ENCODE measurements around the gene SF3A2.

DNA sequence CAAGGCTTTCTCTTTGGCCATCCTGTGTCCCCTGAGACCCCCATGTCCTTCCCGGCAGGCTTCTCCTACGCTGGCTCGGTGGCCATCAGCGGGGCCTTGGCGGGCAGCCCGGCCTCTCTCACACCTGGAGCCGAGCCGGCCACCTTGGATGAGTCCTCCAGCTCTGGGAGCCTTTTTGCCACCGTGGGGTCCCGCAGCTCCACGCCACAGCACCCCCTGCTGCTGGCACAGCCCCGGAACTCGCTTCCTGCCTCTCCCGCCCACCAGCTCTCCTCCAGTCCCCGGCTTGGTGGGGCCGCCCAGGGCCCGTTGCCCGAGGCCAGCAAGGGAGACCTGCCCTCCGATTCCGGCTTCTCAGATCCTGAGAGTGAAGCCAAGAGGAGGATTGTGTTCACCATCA lies 14.7 kb upstream of the SF3A2 start:
- TF ChIP-seq, protein P1, sequence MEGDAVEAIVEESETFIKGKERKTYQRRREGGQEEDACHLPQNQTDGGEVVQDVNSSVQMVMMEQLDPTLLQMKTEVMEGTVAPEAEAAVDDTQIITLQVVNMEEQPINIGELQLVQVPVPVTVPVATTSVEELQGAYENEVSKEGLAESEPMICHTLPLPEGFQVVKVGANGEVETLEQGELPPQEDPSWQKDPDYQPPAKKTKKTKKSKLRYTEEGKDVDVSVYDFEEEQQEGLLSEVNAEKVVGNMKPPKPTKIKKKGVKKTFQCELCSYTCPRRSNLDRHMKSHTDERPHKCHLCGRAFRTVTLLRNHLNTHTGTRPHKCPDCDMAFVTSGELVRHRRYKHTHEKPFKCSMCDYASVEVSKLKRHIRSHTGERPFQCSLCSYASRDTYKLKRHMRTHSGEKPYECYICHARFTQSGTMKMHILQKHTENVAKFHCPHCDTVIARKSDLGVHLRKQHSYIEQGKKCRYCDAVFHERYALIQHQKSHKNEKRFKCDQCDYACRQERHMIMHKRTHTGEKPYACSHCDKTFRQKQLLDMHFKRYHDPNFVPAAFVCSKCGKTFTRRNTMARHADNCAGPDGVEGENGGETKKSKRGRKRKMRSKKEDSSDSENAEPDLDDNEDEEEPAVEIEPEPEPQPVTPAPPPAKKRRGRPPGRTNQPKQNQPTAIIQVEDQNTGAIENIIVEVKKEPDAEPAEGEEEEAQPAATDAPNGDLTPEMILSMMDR (conservative IDR thresholded peaks at IDR 0.05; ENCODE audit: low read length), result peak; percentile 57; the same call in 1 of the 2 replicates
- no peak for TF ChIP-seq EZH2phosphoT487 (IDR thresholded peaks at IDR 0.05; ENCODE audit: borderline replicate concordance, low read depth, low read length)

Data from OCI-LY7 (cell line).